KMS-11 (cell line): ENCODE measurements around the gene PDE6G.

ENCODE experiments used
- H2AFZ ChIP-seq: fragments of 200-600 bp; sonication (generic); 2 replicates; pipeline ENCODE4 v1.6.1; 2016; ENCODE audit warnings: antibody characterized with exemption, mixed run types, low read depth
- H3K27ac ChIP-seq: fragments of 200-600 bp; sonication (generic); 2 replicates; pipeline ENCODE4 v1.6.1; 2016; ENCODE audit warnings: mild to moderate bottlenecking, mixed run types
- H3K27me3 ChIP-seq: fragments of 200-600 bp; sonication (generic); 2 replicates; pipeline ENCODE4 v1.6.1; 2017; ENCODE audit warnings: mild to moderate bottlenecking, low read depth, mixed run types, moderate library complexity; ENCODE audit not compliant: insufficient read depth
- H3K36me3 ChIP-seq: fragments of 200-600 bp; sonication (generic); 2 replicates; pipeline ENCODE4 v1.6.1; 2017; ENCODE audit warnings: mild to moderate bottlenecking, mixed run types; ENCODE audit not compliant: insufficient read depth
- H3K4me1 ChIP-seq: fragments of 200-600 bp; sonication (generic); 2 replicates; pipeline ENCODE4 v1.6.1; 2016; ENCODE audit warnings: mild to moderate bottlenecking, low read depth, mixed run types; ENCODE audit not compliant: poor library complexity, severe bottlenecking
- H3K4me2 ChIP-seq: fragments of 200-600 bp; sonication (generic); 2 replicates; pipeline ENCODE4 v1.7.0; 2016; ENCODE audit warnings: mild to moderate bottlenecking, mixed run types
- H3K4me3 ChIP-seq: fragments of 200-600 bp; sonication (generic); IDR thresholded peaks from 2 replicates; pipeline ENCODE4 v1.6.1; 2017; ENCODE audit warnings: low read depth, low read length, mixed read lengths; ENCODE audit not compliant: insufficient read depth
- H3K79me2 ChIP-seq: fragments of 200-600 bp; sonication (generic); 2 replicates; pipeline ENCODE4 v1.6.1; 2016; ENCODE audit warnings: low read depth, mixed run types; ENCODE audit not compliant: insufficient read depth
- H3K9ac ChIP-seq: fragments of 200-600 bp; sonication (generic); 2 replicates; pipeline ENCODE4 v1.6.1; 2016; ENCODE audit warnings: mild to moderate bottlenecking, mixed run types
- H4K20me1 ChIP-seq: fragments of 200-600 bp; sonication (generic); 2 replicates; pipeline ENCODE4 v1.6.1; 2016; ENCODE audit warnings: mild to moderate bottlenecking, mixed run types; ENCODE audit not compliant: insufficient read depth
- TF ChIP-seq, protein P1 (sequence below): fragments of 200-600 bp; sonication (generic); conservative IDR thresholded peaks from 2 replicates; pipeline ENCODE4 v1.6.1; 2017; ENCODE audit warnings: low read depth, mild to moderate bottlenecking, antibody characterized with exemption, low read length, moderate library complexity, mixed read lengths

Gene PDE6G

DNA sequence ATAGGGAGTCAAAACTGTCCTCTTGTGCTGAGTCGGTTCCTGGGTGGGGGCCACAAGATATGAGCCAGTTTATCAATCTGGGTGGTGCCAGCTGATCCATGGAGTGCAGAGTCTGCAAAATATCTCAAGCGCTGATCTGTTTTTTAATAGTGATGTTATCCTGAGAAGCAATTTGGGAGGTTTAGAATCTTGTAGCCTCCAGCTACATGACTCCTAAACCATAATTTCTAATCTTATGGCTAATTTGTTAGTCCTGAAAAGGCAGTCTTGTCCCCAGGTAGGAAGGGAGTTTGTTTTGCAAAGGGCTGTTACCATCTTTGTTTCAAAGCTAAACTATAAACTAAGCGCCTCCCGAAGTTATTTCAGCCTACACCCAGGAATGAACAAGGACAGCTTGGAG is 17.7 kb downstream of the PDE6G start:
- 0 out of 2 replicates have a peak, but pooled peaks cover 11% of the 10 kb centered on the region for H4K20me1 ChIP-seq
- H2AFZ ChIP-seq: no peak overlapping the region
- H3K4me2 ChIP-seq: no peak overlapping the region
- no peak overlapping the region for H3K9ac ChIP-seq
- no peaks in the 10 kb centered on the region for H3K36me3 ChIP-seq
- H3K4me1 ChIP-seq: peaks cover 20% of the 10 kb centered on the region
- no peak overlapping the region for H3K27ac ChIP-seq
- H3K27me3 ChIP-seq: no peaks in the 10 kb centered on the region
- TF ChIP-seq, protein P1, sequence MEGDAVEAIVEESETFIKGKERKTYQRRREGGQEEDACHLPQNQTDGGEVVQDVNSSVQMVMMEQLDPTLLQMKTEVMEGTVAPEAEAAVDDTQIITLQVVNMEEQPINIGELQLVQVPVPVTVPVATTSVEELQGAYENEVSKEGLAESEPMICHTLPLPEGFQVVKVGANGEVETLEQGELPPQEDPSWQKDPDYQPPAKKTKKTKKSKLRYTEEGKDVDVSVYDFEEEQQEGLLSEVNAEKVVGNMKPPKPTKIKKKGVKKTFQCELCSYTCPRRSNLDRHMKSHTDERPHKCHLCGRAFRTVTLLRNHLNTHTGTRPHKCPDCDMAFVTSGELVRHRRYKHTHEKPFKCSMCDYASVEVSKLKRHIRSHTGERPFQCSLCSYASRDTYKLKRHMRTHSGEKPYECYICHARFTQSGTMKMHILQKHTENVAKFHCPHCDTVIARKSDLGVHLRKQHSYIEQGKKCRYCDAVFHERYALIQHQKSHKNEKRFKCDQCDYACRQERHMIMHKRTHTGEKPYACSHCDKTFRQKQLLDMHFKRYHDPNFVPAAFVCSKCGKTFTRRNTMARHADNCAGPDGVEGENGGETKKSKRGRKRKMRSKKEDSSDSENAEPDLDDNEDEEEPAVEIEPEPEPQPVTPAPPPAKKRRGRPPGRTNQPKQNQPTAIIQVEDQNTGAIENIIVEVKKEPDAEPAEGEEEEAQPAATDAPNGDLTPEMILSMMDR: no peak
- peaks cover 30% of the 10 kb centered on the region for H3K79me2 ChIP-seq
- H3K4me3 ChIP-seq: no peak overlapping the region

DNA sequence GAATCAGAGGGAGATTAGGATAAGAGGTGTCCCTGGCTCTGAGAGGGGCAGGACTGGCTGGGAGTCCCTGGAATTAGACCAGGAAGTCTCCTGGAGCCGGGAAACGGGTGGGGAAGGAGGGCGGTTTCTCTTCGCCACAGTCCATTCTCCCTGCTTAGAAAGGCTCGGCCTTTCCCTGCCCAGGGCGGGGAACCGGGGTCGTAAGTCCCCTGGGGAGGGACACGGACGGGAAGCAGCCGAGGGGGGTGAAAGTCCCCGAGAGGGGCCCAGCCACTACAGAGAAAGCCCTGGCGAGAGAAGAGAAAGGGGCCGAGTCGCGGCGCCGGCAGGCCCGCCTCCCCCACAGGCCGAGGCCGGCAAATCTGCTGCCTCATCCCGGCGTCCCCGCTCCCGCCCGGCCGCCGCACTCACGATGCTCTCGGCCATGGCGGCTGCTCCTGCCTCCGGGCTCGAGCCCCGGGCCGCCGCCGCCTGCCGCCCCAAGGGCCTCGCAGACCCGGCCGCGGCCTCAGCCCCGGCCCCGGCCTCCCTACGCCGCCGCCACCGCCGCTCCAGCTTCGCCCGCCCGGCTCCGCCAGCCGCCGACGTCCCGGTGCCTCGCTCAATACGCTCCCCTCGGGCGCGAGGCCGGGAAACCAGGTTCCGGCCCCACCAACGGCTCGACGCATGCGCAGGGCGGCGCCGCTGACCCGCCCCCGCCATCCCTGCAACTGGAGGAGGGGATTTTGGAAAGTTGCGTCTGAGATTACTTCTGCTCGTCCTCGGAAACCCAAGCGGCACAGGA is 19.6 kb downstream of the PDE6G start, which contains the start of the genes NPLOC4 and TSPAN10:
Gene NPLOC4 (minus strand): TSS at position 608 of the 784 bp plus-strand sequence. CDS start 182 bp downstream, at position 426.
Gene TSPAN10 (plus strand): TSS at position 692 of the 784 bp plus-strand sequence. CDS start 5,217 bp downstream, outside the sequence.
- Histone ChIP-seq H3K4me3 (no peak within 1 kb of the TSS), H4K20me1 (0 out of 2 replicates have a peak, but pooled peaks cover 11% of the 10 kb centered on the region), H3K79me2 (peaks cover 50% of the 10 kb centered on the region), H2AFZ (peak within 1 kb of the TSS; percentile 76), H3K9ac (peak within 1 kb of the TSS; percentile 89), H3K4me2 (peak within 1 kb of the TSS; percentile 67), H3K27ac (peak within 1 kb of the TSS; percentile 82), H3K36me3 (no peaks in the 10 kb centered on the region), H3K4me1 (peaks cover 20% of the 10 kb centered on the region), H3K27me3 (no peaks in the 10 kb centered on the region)
- TF ChIP-seq, protein P1: no peak

DNA sequence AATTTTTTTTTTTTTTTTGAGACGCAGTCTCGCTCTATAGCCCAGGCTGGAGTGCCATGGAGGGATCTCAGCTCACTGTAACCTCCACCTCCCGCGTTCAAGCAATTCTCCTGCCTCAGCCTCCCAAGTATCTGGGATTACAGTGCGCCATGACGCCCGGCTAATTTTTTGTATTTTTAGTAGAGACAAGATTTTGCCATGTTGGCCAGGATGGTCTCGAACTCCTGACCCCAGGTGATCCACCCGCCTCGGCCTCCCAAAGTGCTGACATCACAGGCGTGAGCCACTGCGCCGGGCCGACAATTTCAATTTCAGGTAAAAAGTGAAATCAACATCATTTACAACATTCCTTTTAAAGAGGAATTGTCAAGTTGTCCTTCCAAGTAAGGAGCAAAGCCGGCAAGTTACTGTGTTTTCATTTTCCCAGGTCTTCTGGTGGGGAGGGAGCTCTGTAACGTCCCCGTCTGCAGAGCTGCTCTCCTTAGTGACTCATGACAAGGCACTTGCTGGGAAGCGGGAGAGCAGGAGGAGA is 20.3 kb downstream of the PDE6G start:
- Histone ChIP-seq H3K79me2 (peaks cover 54% of the 10 kb centered on the region), H3K4me1 (peaks cover 20% of the 10 kb centered on the region), H2AFZ (no peak overlapping the region), H3K27ac (peak overlapping the region; percentile 82), H4K20me1 (0 out of 2 replicates have a peak, but pooled peaks cover 11% of the 10 kb centered on the region), H3K9ac (peak overlapping the region; percentile 89), H3K27me3 (no peaks in the 10 kb centered on the region), H3K4me3 (no peak overlapping the region), H3K4me2 (peak overlapping the region; percentile 67), H3K36me3 (no peaks in the 10 kb centered on the region)
- TF ChIP-seq, protein P1: no peak

DNA sequence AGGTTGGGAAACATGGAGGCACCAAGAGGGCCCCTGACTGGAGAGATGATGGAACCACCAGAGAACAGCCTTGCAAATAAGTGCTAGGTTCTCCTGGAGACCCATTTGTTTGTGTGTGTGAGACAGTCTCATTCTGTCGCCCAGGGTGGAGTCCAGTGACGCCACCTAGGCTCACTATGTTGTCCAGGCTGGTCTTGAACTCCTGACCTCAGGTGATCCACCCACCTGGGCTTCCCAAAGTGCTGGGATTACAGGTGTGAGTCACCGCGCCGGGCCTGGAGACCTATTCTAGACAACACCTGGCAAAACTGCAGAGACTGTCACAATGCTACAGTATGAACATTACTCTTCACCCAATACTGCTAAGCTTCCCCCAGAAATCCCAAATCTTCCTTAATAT is 20.9 kb downstream of the PDE6G start:
- Histone ChIP-seq H3K27ac (peak overlapping the region; percentile 82; the same call in 1 of the 2 replicates), H3K36me3 (no peaks in the 10 kb centered on the region), H3K4me1 (peaks cover 20% of the 10 kb centered on the region), H4K20me1 (0 out of 2 replicates have a peak, but pooled peaks cover 11% of the 10 kb centered on the region), H2AFZ (no peak overlapping the region), H3K79me2 (peaks cover 60% of the 10 kb centered on the region), H3K27me3 (no peaks in the 10 kb centered on the region), H3K9ac (no peak overlapping the region), H3K4me3 (no peak overlapping the region), H3K4me2 (peak overlapping the region; percentile 67)
- TF ChIP-seq, protein P1: no peak
